HS-5 (cell line): ENCODE results near the gene P2RY4.
"Not testable (repeated sequence)": the region's sequence is repeated elsewhere in the genome, so short reads cannot be mapped to it uniquely, and the experiment has no call there.

Experiments
- DNase-seq: peaks from one replicate; pipeline ENCODE4 v3.0.0-alpha.2; 2012; ENCODE audit warnings: low read depth

P2RY4 gene

DNA sequence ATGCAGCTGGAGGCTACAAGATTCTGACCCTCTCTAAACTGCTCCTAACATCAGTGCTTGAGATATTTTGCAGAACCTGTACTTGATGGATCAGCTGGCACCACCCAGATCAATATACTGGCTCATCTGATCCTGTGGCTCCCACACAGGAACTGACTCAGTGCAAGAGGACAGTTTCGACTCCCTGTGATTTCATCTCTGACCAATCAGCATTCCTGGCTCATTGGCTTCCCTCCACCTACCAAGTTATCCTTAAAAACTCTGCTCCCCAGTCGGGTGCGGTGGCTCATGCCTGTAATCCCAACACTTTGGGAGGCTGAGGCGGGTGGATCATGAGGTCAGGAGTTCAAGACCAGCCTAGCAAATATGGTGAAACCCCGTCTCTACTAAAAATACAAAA, 16.4 kb downstream of the P2RY4 start:
- not testable (repeated sequence) for DNase-seq

DNA sequence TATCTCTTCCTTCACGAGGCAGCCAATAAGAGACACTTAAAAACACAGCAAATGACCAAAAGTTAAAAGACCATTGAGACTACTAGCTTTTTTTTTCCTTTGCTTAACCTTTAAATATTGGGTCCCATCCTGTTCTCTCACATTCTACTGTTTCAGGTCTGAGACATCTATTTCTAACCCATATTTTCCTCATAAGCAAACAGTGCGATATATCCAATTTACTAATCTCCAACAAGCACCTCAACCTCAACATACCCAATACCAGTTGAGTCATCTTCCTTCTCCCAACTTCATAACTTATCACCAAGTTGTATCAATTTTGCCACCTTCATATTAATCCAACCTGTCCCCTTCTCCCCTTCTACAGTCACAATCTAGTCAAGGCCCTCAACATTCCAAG, 18.5 kb downstream of the P2RY4 start:
- DNase-seq = no peak

DNA sequence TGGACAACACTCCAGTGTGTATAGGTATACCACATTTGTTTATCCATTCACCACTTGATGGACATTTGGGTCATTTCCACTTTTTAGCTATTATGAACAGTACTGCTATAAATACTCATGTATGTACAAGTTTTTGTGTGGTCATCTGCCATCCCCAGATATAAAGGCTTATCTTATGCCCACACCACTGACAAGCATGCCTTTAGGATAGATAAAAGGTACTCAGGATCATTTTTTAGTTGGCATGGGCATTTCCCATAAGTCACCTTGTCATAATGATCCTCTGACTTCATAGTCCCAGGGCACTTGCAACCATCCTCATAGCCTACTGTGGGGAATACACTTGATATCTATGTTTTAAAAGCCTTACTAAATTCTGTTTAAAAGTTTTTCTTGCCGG, 19.3 kb downstream of the P2RY4 start:
- DNase-seq = no peak

DNA sequence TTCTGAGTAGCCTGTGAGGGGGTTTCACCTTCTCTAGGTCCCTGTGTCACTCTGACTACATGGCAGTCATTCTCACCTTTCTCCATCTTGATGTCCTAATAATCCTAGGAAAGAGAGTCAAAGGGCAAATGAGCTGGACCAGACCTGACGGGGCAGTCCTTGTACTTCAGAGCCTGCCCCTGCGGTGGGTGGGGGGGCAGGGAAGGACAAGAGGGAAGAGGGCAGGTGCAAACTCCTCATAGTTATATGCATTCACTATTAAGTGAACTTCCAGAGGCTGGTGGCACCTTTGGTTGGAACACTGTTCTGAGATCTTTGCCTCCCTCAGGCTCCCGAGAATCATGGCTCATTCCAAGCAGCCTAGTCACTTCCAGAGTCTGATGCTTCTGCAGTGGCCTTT, 25.6 kb downstream of the P2RY4 start, which contains the start of gene AWAT1:
AWAT1 (plus strand) TSS at position 301 of the 400 bp plus-strand sequence; CDS start at position 342, 41 bp downstream.
- DNase-seq = no peak

DNA sequence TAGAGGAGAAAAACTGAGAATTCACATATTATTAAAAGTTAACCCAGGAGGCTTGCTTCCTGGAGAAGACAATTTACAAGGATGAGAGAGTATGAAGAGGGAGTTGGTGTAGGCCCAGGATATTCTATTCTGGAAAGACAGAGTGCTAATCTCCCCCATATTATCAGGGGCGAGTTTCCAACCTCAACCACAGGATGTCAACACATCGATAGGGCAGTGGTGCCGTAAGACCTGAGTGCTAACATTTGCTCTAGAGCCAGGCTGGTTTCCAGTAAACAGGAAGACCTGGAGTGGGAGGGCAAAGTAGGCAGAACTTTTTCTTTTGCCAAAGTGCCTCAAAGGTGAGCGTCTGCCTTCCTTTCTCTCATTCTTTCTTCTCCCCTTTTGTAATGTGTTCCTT, 28.3 kb downstream of the P2RY4 start:
- no peak for DNase-seq

DNA sequence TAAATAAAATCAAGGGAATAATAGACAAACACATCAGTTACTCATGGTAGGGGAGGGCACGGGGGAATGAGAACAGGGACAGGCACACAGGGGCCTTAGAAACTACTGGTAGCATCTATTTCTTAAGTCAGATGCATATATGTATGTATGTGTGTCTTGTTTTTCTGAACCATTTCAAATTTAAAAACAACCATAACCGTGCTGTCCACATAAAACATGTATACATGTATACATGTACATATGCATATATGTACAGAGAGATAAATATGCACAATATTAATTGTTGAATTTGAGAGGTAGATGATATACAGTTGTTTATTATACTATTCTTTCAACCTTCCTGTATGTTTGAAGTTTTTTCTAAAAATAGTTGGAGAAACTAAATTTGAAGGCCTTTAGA, 33.3 kb downstream of the P2RY4 start:
- no peak for DNase-seq

DNA sequence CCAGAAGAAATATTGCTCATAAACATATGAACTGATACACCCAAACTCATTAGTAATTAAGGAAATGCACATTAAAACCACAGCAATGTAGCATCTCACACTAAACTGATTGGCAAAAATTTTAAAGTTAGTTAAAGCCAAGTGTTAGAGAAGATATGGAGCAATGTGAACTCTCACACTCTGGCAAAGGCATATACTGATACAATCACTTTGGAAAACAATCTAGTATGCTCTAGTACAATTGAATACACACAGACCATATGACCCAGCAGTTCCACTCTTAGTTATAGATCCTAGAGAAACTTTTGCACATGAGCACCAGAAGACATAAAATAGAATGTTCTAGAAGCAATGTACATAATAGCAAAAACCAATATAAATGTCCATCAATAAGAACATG, 34.0 kb downstream of the P2RY4 start:
- DNase-seq = no peak

DNA sequence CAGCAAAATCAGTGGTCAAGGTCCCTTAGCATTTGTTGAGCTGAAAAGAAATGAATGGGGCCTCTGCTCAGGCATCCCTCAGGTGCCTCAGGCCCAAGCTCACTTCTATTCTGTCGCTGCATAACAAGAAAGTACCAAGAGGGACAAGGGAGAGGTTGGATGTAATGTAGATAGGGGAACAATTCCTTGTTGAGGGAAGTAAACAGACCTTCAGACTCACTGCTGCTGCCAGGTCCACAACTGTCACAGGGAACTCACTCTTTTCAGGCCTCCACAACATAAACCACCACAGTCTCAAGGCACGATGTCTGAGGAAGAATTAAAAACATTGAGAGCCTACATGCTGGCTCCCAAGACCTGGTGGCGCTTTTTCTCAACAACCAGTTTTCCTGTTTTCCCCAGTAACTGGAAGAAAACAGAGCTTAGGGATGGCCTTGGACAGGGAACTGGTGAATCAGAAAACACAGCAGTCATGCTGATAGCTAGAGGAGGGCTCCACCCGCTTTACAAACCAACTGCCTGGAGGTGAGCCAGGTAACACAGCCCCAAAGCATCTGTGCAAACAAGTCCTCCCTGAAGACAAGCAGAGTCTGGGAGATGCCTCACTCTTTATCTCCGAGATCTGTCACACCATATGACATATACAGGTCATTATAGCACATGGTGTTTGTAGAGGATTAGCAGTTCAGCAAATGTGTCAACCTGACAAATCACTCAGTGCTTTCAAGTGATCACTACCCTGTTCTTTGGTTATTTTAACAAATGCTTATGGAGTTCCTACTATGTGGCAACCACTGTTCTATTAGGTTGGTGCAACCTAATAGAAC, 39.9 kb downstream of the P2RY4 start:
- DNase-seq = no peak

DNA sequence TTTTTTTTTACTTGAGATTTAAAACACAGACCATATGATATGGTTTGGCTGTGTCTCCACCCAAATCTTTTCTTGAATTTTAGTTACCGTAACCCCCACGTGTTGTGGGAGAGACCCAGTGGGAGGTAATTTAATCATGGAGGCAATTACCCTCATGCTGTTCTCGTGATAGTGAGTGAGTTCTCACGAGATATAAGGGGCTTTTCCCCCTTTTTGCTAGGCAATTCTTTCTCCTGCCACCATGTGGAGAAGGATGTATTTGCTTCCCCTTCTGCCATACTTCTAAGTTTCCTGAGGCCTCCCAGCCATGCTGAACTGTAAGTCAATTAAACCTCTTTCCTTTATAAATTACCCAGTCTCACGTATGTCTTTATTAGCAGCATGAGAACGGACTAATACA, 50.4 kb downstream of the P2RY4 start:
- DNase-seq = not testable (repeated sequence)

DNA sequence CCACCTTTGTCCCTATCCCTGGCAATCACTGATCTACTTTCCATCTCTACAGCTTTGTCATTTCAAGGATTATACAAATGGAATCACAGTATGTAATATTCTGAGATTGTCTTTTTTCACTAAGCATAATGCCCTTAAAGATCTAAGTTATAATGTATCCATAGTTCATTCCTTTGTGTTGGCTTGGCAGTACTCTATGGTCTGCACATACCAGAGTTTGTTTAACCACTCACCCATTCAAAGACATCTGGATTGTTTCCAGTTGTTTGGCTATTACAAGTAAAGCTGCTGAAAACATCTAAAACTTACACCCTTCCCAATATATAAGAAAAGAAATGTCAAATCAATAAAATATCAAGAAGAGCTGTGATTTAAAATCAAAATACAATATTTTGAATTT, 51.5 kb downstream of the P2RY4 start:
- DNase-seq = no peak
